DOHH2 (cell line): ENCODE data around the gene CFAP298.

ENCODE experiments used
- H3F3A ChIP-seq: fragments of 200-600 bp; sonication (generic), shearing (Covaris generic); 2 replicates; pipeline ENCODE4 v1.6.0; 2016; ENCODE audit warnings: antibody characterized with exemption, mild to moderate bottlenecking; ENCODE audit not compliant: control insufficient read depth, insufficient read depth
- H3K27ac ChIP-seq: fragments of 200-600 bp; sonication (generic); 2 replicates; pipeline ENCODE4 v1.5.1; 2014; ENCODE audit warnings: low read depth, mild to moderate bottlenecking, low read length, moderate library complexity
- H3K27me3 ChIP-seq: fragments of 200-600 bp; sonication (generic); 2 replicates; pipeline ENCODE4 v1.6.1; 2014; ENCODE audit warnings: mild to moderate bottlenecking, low read length, mixed read lengths; ENCODE audit not compliant: control insufficient read depth
- H3K36me3 ChIP-seq: fragments of 200-600 bp; sonication (generic); 2 replicates; pipeline ENCODE4 v1.6.1; 2014; ENCODE audit warnings: mild to moderate bottlenecking, low read length, moderate library complexity, mixed read lengths; ENCODE audit not compliant: control insufficient read depth
- H3K4me1 ChIP-seq: fragments of 200-600 bp; sonication (generic); 2 replicates; pipeline ENCODE4 v1.6.1; 2014; ENCODE audit warnings: mild to moderate bottlenecking, low read length, mixed read lengths; ENCODE audit not compliant: control insufficient read depth
- H3K4me2 ChIP-seq: fragments of 200-600 bp; sonication (generic); 2 replicates; pipeline ENCODE4 v1.6.0; 2014; ENCODE audit warnings: mild to moderate bottlenecking, low read length, moderate library complexity
- H3K4me3 ChIP-seq: fragments of 200-600 bp; sonication (generic); 2 replicates; pipeline ENCODE4 v1.5.1; 2014; ENCODE audit warnings: mild to moderate bottlenecking, low read length, mixed read lengths
- H3K79me2 ChIP-seq: fragments of 200-600 bp; sonication (generic); 2 replicates; pipeline ENCODE4 v1.6.1; 2014; ENCODE audit warnings: mild to moderate bottlenecking, low read length, mixed read lengths; ENCODE audit not compliant: control insufficient read depth
- H3K9me2 ChIP-seq: fragments of 200-600 bp; sonication (generic); replicated peaks from 2 replicates; pipeline ENCODE4 v1.6.1; 2014; ENCODE audit warnings: mild to moderate bottlenecking, low read length, mixed read lengths; ENCODE audit not compliant: control insufficient read depth
- H3K9me3 ChIP-seq: fragments of 200-600 bp; sonication (generic); 2 replicates; pipeline ENCODE4 v1.6.1; 2014; ENCODE audit warnings: antibody characterized with exemption, low read length, mixed read lengths; ENCODE audit not compliant: control insufficient read depth, insufficient read depth
- H4K20me1 ChIP-seq: fragments of 200-600 bp; sonication (generic); 2 replicates; pipeline ENCODE4 v1.6.0; 2014; ENCODE audit warnings: low read depth, mild to moderate bottlenecking, antibody characterized with exemption, low read length, moderate library complexity; ENCODE audit not compliant: control insufficient read depth, insufficient read depth
- CTCF ChIP-seq: fragments of 200-600 bp; sonication (generic); IDR thresholded peaks from one replicate; pipeline ENCODE4 v1.5.1; 2014; ENCODE audit warnings: antibody characterized with exemption, mild to moderate bottlenecking, low read depth, low read length; ENCODE audit not compliant: poor library complexity, severe bottlenecking
- EZH2phosphoT487 ChIP-seq: fragments of 200-600 bp; sonication (generic); IDR thresholded peaks from 2 replicates; pipeline ENCODE4 v1.6.1; 2017; ENCODE audit warnings: borderline replicate concordance, mild to moderate bottlenecking, antibody characterized with exemption, low read length, moderate library complexity, mixed read lengths

The CFAP298 gene

GRCh38 chr21:32560896-32561295, 51.3 kb downstream of the CFAP298 start:
- no peaks in the 10 kb centered on the region for H3K9me2 ChIP-seq
- no peaks in the 10 kb centered on the region for H3K9me3 ChIP-seq
- no peak for TF ChIP-seq CTCF
- TF ChIP-seq EZH2phosphoT487 = no peak
- H3K4me3 ChIP-seq = no peak overlapping the region
- no peaks in the 10 kb centered on the region for H3K79me2 ChIP-seq
- H4K20me1 ChIP-seq = no peaks in the 10 kb centered on the region
- no peaks in the 10 kb centered on the region for H3K4me1 ChIP-seq
- peaks cover 5% of the 10 kb centered on the region for H3K27me3 ChIP-seq
- no peaks in the 10 kb centered on the region for H3F3A ChIP-seq
- no peaks in the 10 kb centered on the region for H3K36me3 ChIP-seq
- no peak overlapping the region for H3K27ac ChIP-seq
- H3K4me2 ChIP-seq = no peak overlapping the region

- Histone ChIP-seq H3F3A (no peaks in the 10 kb centered on the region), H3K27me3 (peaks cover 5% of the 10 kb centered on the region), H3K27ac (no peak overlapping the region), H3K4me2 (no peak overlapping the region), H3K4me3 (no peak overlapping the region), H3K9me2 (no peaks in the 10 kb centered on the region), H4K20me1 (no peaks in the 10 kb centered on the region), H3K4me1 (no peaks in the 10 kb centered on the region), H3K36me3 (no peaks in the 10 kb centered on the region), H3K9me3 (no peaks in the 10 kb centered on the region), H3K79me2 (no peaks in the 10 kb centered on the region)
- no peak for TF ChIP-seq EZH2phosphoT487
- TF ChIP-seq CTCF = no peak
Measured at GRCh38 chr21:32559006-32559610, 53.1 kb downstream of the CFAP298 start.

GRCh38 chr21:32558106-32558505, 54.1 kb downstream of the CFAP298 start:
- no peaks in the 10 kb centered on the region for H3F3A ChIP-seq
- H3K4me1 ChIP-seq = no peaks in the 10 kb centered on the region
- no peak overlapping the region for H3K4me3 ChIP-seq
- TF ChIP-seq EZH2phosphoT487 = no peak
- no peak for TF ChIP-seq CTCF
- H3K79me2 ChIP-seq = no peaks in the 10 kb centered on the region
- H3K9me3 ChIP-seq = no peaks in the 10 kb centered on the region
- H3K36me3 ChIP-seq = no peaks in the 10 kb centered on the region
- H3K27me3 ChIP-seq = peaks cover 5% of the 10 kb centered on the region
- no peaks in the 10 kb centered on the region for H4K20me1 ChIP-seq
- H3K27ac ChIP-seq = no peak overlapping the region
- H3K9me2 ChIP-seq = no peaks in the 10 kb centered on the region
- no peak overlapping the region for H3K4me2 ChIP-seq
